Muscle of leg (tissue), 11 donors: ENCODE results near the gene SGSH. TPM values are rescaled to one million over a fixed set of nuclear protein-coding genes. Genes with fewer than 3 reads are reported as not detected.

ENCODE experiments used
- DNase-seq: peaks from one replicate; pipeline ENCODE4 v3.0.0; 2013
- H3K27ac ChIP-seq: one replicate; pipeline ENCODE4 v1.5.1; 2013; ENCODE audit warnings: mild to moderate bottlenecking, low read length, control low read depth
- H3K27me3 ChIP-seq: one replicate; pipeline ENCODE4 v1.6.1; 2013; ENCODE audit warnings: low read length; ENCODE audit not compliant: control insufficient read depth, insufficient read depth
- H3K36me3 ChIP-seq: one replicate; pipeline ENCODE4 v1.6.1; 2013; ENCODE audit warnings: low read length; ENCODE audit not compliant: control insufficient read depth, insufficient read depth
- H3K4me1 ChIP-seq: one replicate; pipeline ENCODE4 v1.6.1; 2013; ENCODE audit warnings: low read length; ENCODE audit not compliant: control insufficient read depth, insufficient read depth
- H3K4me3 ChIP-seq: one replicate; pipeline ENCODE4 v1.5.1; 2013; ENCODE audit warnings: low read length, control low read depth
- H3K9me3 ChIP-seq: replicated peaks from 2 replicates; pipeline ENCODE4 v1.6.1; 2013; ENCODE audit warnings: low read depth, low read length; ENCODE audit not compliant: control insufficient read depth
- WGBS: methylation state at CpG from one replicate; pipeline ENCODE4 v1.1.5; 2013; ENCODE audit warnings: missing lambda C conversion rate; ENCODE audit not compliant: insufficient coverage; 5-methylcytosine and 5-hydroxymethylcytosine counted together
- polyA plus RNA-seq, 8 donors: library from polyadenylated mRNA; unstranded; fragments of 120-200 nt; gene quantifications; one replicate each; pipeline versions ENCODE4 v1.2.1 to v1.2.3, GENCODE V29; 2013; ENCODE audit warnings: inconsistent platforms in 1 of 8, low replicate concordance in 1 of 8; ENCODE audit not compliant: insufficient read length in 8 of 8, insufficient read depth in 1 of 8
- total RNA-seq: library from RNA; stranded (reverse); fragments of 120-200 nt; gene quantifications from one replicate; pipeline ENCODE4 v1.2.4, GENCODE V29; 2013

SGSH gene
- total and polyA plus RNA-seq, 9 donors: 9.6 to 24.9 (median 20.2) TPM

- Histone ChIP-seq H3K36me3 (no peaks in the 10 kb centered on the region), H3K9me3 (no peaks in the 10 kb centered on the region), H3K4me3 (no peak overlapping the region), H3K27ac (no peak overlapping the region), H3K4me1 (peaks cover 26% of the 10 kb centered on the region), H3K27me3 (no peaks in the 10 kb centered on the region)
- DNase-seq: peak; percentile 75
- WGBS: 25% methylated on average over 18 of the region's 18 CpGs
Measured at GRCh38 chr17:80187515-80187941, 32.6 kb downstream of the SGSH start.

- Histone ChIP-seq H3K4me1 (peaks cover 21% of the 10 kb centered on the region), H3K27ac (no peak overlapping the region), H3K36me3 (no peaks in the 10 kb centered on the region), H3K9me3 (no peaks in the 10 kb centered on the region), H3K4me3 (no peak overlapping the region), H3K27me3 (no peaks in the 10 kb centered on the region)
- no peak for DNase-seq
- WGBS: 73% methylated on average over 14 of the region's 16 CpGs
Measured at GRCh38 chr17:80187090-80187489, 33.0 kb downstream of the SGSH start.

- no peaks in the 10 kb centered on the region for H3K9me3 ChIP-seq
- no peak for DNase-seq
- no peak overlapping the region for H3K4me3 ChIP-seq
- H3K36me3 ChIP-seq: no peaks in the 10 kb centered on the region
- 80% methylated on average over 9 of the region's 9 CpGs for WGBS
- peaks cover 4% of the 10 kb centered on the region for H3K27me3 ChIP-seq
- no peak overlapping the region for H3K27ac ChIP-seq
- peaks cover 11% of the 10 kb centered on the region for H3K4me1 ChIP-seq
Measured at GRCh38 chr17:80185968-80186367, 34.2 kb downstream of the SGSH start.

GRCh38 chr17:80184423-80184714, 35.8 kb downstream of the SGSH start:
- Histone ChIP-seq H3K4me3 (no peak overlapping the region), H3K27ac (no peak overlapping the region), H3K27me3 (peaks cover 8% of the 10 kb centered on the region), H3K4me1 (peaks cover 11% of the 10 kb centered on the region), H3K36me3 (no peaks in the 10 kb centered on the region), H3K9me3 (no peaks in the 10 kb centered on the region)
- 74% methylated on average over 6 of the region's 10 CpGs for WGBS
- no peak for DNase-seq

- no peak for DNase-seq
- no peak overlapping the region for H3K4me3 ChIP-seq
- H3K4me1 ChIP-seq: peaks cover 12% of the 10 kb centered on the region
- peaks cover 8% of the 10 kb centered on the region for H3K27me3 ChIP-seq
- no peaks in the 10 kb centered on the region for H3K36me3 ChIP-seq
- H3K27ac ChIP-seq: no peak overlapping the region
- 83% methylated on average over 21 of the region's 26 CpGs for WGBS
- H3K9me3 ChIP-seq: no peaks in the 10 kb centered on the region
Measured at GRCh38 chr17:80183581-80184422, 36.3 kb downstream of the SGSH start.

GRCh38 chr17:80182845-80183223, 37.3 kb downstream of the SGSH start:
- H3K4me3 ChIP-seq: no peak overlapping the region
- WGBS: 66% methylated on average over 2 of the region's 12 CpGs
- DNase-seq: no peak

GRCh38 chr17:80182118-80182844, 37.9 kb downstream of the SGSH start:
- Histone ChIP-seq H3K27ac (no peak overlapping the region), H3K36me3 (no peaks in the 10 kb centered on the region), H3K4me1 (peaks cover 2% of the 10 kb centered on the region), H3K9me3 (no peaks in the 10 kb centered on the region), H3K4me3 (no peak overlapping the region), H3K27me3 (peaks cover 8% of the 10 kb centered on the region)
- WGBS: 86% methylated on average over 26 of the region's 30 CpGs
- no peak for DNase-seq

More at GRCh38 chr17:80182845-80183223, 37.3 kb downstream of the SGSH start:
- Histone ChIP-seq H3K9me3 (no peaks in the 10 kb centered on the region), H3K27me3 (peaks cover 8% of the 10 kb centered on the region), H3K4me1 (peaks cover 8% of the 10 kb centered on the region), H3K36me3 (no peaks in the 10 kb centered on the region), H3K27ac (no peak overlapping the region)

GRCh38 chr17:80181431-80181830, 38.7 kb downstream of the SGSH start:
- Histone ChIP-seq H3K4me3 (no peak overlapping the region), H3K36me3 (no peaks in the 10 kb centered on the region), H3K9me3 (no peaks in the 10 kb centered on the region), H3K4me1 (peaks cover 2% of the 10 kb centered on the region), H3K27me3 (peaks cover 11% of the 10 kb centered on the region), H3K27ac (no peak overlapping the region)
- DNase-seq: no peak
- 80% methylated on average over 13 of the region's 17 CpGs for WGBS

- DNase-seq: no peak
- H3K27me3 ChIP-seq: peaks cover 11% of the 10 kb centered on the region
- H3K4me1 ChIP-seq: peaks cover 2% of the 10 kb centered on the region
- H3K27ac ChIP-seq: no peak overlapping the region
- no peaks in the 10 kb centered on the region for H3K36me3 ChIP-seq
- WGBS: 79% methylated on average over 13 of the region's 14 CpGs
- no peaks in the 10 kb centered on the region for H3K9me3 ChIP-seq
- no peak overlapping the region for H3K4me3 ChIP-seq
Measured at GRCh38 chr17:80180192-80180591, 39.9 kb downstream of the SGSH start.

GRCh38 chr17:80177986-80178595, 42.0 kb downstream of the SGSH start:
- peaks cover 2% of the 10 kb centered on the region for H3K4me1 ChIP-seq
- no peak overlapping the region for H3K4me3 ChIP-seq
- H3K9me3 ChIP-seq: no peaks in the 10 kb centered on the region
- H3K27ac ChIP-seq: no peak overlapping the region
- no peak for DNase-seq
- no peaks in the 10 kb centered on the region for H3K36me3 ChIP-seq
- WGBS: 78% methylated on average over 20 of the region's 21 CpGs
- H3K27me3 ChIP-seq: peaks cover 11% of the 10 kb centered on the region
